Hematopoietic multipotent progenitor cell (in vitro differentiated cells): Measurements from ENCODE around the gene E4F1. TPM values are rescaled to one million over a fixed set of nuclear protein-coding genes. Genes with fewer than 3 reads are reported as not detected.

ENCODE experiments used
- DNase-seq, 3 donors: peaks; one replicate each; pipeline ENCODE4 v3.0.0-alpha.2; 2011 to 2015; ENCODE audit warnings: low read depth in 2 of 3, low spot score in 2 of 3
- total RNA-seq: library from RNA; depleted of rRNA; stranded (reverse); fragments of >200 nt; gene quantifications from one replicate; pipeline ENCODE4 v1.2.3, GENCODE V29; 2012

E4F1 gene, protein sequence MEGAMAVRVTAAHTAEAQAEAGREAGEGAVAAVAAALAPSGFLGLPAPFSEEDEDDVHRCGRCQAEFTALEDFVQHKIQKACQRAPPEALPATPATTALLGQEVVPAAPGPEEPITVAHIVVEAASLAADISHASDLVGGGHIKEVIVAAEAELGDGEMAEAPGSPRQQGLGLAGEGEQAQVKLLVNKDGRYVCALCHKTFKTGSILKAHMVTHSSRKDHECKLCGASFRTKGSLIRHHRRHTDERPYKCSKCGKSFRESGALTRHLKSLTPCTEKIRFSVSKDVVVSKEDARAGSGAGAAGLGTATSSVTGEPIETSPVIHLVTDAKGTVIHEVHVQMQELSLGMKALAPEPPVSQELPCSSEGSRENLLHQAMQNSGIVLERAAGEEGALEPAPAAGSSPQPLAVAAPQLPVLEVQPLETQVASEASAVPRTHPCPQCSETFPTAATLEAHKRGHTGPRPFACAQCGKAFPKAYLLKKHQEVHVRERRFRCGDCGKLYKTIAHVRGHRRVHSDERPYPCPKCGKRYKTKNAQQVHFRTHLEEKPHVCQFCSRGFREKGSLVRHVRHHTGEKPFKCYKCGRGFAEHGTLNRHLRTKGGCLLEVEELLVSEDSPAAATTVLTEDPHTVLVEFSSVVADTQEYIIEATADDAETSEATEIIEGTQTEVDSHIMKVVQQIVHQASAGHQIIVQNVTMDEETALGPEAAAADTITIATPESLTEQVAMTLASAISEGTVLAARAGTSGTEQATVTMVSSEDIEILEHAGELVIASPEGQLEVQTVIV
- 52.0 TPM for total RNA-seq

DNA sequence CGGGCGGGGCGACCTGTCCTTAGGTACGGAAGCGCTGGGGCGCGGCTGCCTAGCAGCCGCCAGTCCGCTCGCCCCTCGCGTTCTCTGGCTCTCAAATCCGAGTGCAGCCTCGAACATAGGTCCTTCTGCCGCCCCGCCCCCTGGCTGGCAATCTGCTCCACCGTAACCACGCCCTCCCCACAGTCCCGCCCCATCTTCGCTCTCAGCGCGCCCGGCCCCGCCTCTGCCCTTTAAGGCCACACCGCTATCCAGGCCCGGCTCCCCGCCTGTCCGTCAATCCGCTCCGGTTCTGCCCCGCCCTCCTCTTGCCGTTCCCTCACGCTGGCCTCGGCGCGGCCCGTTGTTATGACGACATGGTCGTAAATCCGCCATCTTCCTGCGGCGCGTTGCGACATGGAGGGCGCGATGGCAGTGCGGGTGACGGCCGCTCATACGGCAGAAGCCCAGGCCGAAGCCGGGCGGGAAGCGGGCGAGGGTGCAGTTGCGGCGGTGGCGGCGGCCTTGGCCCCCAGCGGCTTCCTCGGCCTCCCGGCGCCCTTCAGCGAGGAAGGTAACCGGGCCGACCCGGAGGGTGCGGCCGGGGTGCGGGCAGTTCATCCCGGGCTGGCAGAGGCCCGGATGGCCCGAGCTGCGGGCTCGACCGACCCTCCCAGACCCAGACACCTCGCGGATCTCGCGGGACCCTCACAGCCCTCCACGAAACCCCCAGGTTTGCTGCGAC is at the start of gene E4F1:
TSS of gene E4F1 (plus strand) at position 371 of the 721 bp plus-strand sequence. CDS start at position 394, 23 bp downstream.
- peak; percentile 95 to 100 (median 99) for DNase-seq

DNA sequence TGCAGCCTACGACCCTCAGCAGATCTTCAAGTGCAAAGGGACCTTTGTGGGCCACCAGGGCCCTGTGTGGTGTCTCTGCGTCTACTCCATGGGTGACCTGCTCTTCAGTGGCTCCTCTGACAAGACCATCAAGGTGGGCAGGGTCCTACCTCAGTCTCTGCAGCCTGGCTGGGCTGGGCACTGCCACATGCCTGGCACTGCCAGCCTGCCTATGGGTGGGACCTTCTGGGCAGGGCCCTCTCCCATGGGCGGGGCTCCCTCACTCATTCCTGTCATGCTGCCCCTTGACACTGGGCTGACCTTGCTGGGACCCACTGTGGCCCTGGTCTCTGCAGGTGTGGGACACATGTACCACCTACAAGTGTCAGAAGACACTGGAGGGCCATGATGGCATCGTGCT is 49.5 kb upstream of the E4F1 start:
- DNase-seq: no peak

DNA sequence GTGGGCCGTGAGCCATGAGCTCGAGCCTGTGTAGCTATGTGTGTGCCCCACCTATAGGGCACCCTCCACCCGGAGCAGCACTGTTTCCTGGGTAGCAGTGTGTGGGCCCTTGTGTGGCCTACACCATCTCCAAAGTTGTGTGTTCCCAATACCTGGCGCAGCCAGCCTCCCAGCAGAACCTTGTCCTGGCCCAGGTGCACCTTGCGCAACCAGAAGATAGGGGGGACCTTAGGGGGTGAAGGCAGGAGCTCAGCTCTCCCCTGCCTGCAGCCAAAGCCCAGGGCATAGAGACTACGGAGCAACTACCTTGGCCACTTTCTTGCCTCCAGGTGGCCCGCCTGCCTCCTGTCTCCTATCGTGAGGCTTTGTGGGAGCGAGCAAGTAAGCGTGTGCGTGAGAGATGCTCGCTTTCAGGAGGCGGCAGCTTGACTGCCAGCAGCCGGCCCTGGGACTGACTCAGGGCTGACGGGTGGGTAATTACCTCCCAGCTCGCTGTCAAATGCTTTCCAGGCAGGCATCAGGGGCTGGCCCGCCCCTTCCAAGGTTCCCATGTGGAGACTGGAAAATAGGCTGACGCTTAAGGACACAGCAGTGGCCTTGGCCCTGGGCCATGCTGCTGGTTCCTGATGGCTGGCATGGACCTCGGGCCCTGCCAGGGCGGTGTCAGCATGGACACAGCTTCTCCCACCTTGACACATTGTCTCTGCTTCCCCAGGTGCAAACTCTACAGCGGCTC is 48.8 kb upstream of the E4F1 start:
- no peak for DNase-seq

DNA sequence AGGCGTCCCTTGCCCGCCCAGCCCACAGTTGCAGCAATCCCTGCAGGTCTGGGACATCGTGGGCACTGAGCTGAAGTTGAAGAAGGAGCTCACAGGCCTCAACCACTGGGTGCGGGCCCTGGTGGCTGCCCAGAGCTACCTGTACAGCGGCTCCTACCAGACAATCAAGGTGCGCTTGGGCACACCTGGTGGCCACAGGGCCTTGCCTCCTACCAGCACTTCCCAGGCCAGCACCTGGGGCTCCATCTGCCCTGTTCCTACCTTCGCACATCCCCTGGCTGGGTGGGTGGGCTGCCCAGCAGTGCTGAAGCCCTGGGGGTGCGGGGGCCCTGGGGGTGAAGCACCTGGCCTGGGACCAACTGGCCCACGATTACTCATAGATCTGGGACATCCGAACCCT is 47.9 kb upstream of the E4F1 start:
- DNase-seq: no peak

DNA sequence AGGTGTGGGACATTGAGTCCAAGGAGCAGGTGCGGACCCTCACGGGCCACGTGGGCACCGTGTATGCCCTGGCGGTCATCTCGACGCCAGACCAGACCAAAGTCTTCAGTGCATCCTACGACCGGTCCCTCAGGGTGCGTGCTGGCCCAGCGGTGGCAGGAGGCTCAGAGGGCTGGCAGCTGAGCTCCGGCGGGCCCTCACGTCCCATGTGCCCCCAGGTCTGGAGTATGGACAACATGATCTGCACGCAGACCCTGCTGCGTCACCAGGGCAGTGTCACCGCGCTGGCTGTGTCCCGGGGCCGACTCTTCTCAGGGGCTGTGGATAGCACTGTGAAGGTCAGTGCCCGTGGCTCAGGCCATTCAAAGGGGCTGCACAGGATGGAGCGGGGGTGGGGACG is 47.3 kb upstream of the E4F1 start:
- DNase-seq: no peak

- no peak for DNase-seq
Measured at GRCh38 chr16:2177101-2177500, 46.3 kb upstream of the E4F1 start.

- no peak for DNase-seq
Measured at GRCh38 chr16:2177561-2177960, 45.8 kb upstream of the E4F1 start.

DNA sequence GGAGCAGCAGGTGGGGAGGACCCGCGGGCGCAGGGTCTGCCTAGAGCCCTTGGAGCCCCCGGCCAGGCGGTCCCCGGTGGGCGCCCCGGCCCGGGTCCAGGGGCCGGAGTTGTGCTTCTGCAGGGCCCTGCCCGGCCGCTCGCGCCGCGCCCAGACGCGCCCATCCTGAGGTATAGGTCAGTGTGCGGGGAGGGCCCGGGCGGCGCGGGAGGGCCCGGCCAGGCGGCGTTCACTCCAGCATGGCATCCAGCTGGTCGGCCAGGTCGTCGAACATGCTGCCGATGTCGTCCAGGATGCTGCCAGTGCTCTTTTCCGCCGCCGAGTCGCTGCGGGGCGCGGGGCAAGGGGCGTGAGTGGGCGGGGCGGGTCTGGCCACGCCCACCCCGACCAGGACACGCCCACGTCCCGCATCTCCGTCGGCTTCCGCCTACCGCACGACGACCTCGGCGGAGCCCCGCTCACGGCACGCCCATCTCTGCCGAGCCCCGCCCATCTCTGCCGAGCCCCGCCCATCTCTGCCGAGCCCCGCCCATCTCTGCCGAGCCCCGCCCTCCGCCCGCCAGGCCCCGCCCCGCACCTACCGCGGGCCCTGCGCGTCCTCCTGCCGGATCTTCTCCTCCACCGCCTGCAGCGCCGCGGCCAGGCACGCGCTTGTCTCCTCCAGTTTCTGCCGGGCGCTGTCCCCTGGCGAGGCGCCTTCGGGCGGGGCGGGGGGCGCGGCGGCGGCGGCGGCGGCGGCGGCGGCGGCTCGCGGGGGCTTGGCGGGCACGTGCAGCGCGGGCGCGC is 44.9 kb upstream of the E4F1 start:
- DNase-seq: peak in 2 of 3 donors; percentile 52 to 58

GRCh38 chr16:2179107-2179501 is 44.3 kb upstream of the E4F1 start:
- no peak for DNase-seq

DNA sequence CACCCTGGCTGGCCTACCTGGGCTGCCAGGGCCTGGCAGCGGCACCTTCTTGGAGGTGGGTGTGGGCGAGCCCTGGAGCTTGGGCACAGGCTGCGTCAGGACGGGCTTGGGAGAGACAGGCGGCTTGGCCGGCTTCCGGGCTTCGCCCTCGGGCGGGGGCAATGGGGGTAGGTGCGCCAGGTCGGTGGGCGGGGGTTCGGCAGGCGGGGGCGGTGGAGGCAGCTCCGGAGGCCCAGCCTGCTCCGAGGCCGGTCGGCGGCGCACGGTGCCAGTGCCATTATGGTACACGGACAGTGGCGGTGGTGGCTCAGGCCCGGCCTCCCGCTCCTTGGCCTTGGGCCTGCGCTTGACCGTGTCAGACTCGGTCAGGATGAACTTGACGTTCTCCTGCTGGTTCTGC is 43.8 kb upstream of the E4F1 start:
- no peak for DNase-seq

GRCh38 chr16:2180461-2180860 is 42.9 kb upstream of the E4F1 start:
- no peak for DNase-seq

GRCh38 chr16:2180962-2181923 is 42.1 kb upstream of the E4F1 start:
- DNase-seq: no peak

GRCh38 chr16:2181952-2182351 is 41.4 kb upstream of the E4F1 start:
- DNase-seq: no peak

DNA sequence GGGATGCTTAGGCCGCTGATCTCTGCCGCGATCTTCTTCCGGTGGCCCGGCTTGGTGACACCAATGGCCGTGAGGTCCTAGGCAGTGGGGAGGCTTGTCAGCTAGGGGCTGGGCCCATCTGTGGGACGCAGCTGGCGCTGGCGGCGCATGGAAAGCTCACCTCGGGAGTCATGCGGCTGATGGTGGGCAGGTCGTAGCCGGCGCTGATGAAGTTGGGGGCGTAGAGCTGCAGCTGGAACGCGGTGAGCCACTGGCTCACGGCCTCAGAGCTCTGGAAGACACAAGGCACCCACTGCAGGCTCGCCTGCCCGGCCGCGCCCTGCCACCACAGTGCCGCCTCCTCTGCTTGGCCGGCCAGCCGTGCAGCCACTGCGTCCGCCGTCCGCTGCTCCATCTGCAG is 39.7 kb upstream of the E4F1 start:
- DNase-seq: no peak

GRCh38 chr16:2184346-2184745 is 39.0 kb upstream of the E4F1 start:
- no peak for DNase-seq

DNA sequence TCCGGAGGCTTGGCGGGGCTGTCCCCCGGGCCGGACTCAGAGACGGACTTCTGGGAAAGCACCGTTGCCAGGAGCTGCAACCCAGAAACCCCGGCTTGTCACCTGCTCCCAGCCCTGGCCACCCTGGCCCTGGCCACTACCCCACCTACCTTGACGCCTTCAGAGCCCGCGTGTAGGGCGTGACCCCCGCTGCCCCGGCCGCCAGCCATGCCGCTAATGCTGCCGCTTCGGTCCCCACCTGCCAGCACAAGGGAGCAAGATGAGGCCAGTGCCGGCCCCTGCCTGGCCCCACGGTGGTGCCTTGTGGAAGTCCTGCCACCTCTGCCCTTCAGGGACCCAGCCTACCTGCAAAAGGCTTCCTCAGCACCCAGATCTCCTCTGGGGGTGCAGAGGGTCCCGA is 38.4 kb upstream of the E4F1 start:
- DNase-seq: no peak

- DNase-seq: no peak
Measured at GRCh38 chr16:2186064-2186463, 37.3 kb upstream of the E4F1 start.

GRCh38 chr16:2186505-2186904 is 36.9 kb upstream of the E4F1 start:
- no peak for DNase-seq

GRCh38 chr16:2187212-2187611 is 36.2 kb upstream of the E4F1 start:
- no peak for DNase-seq
